ENCODE data around the gene KLK10.

KLK10 gene

DNA sequence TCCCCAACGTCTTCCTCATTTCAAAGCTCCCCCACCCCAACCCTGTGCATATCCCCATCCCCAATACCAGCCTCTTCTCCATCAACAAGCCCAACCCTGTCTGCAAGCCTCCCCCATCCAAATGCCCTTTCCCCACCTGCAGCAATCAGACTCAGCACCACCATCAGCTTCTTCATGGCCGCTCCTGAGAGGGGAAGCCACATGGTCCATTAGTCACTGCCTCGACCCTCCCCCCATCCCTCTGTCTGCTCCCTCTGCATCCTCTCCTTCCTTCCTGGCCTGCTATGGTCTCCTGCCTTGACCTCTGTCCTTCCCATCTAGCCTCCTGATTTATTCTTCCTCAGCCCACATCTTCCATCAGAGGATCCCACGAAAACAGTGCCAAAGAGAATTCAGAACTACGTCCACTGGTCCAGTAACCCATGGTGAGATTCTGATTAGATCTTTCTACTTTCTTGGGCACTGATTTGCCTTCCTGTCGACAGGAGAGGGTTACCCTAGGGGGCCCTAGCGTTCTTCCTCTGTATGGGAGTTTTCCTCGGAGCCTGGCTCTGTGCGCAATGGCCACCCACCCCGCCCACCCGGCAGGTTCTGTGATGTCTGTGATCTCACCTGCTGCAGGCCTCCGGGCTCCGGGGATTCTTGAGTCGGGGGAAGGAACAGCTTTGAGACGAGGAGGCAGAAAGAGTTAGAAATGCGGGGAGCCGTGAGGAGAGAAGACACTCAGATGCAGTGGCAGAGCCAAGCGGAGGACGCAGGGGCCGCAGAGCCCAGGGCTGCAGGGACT, 51.4 kb downstream of the KLK10 start:
- no peak for DNase-seq (ENCODE audit: low read depth)

DNA sequence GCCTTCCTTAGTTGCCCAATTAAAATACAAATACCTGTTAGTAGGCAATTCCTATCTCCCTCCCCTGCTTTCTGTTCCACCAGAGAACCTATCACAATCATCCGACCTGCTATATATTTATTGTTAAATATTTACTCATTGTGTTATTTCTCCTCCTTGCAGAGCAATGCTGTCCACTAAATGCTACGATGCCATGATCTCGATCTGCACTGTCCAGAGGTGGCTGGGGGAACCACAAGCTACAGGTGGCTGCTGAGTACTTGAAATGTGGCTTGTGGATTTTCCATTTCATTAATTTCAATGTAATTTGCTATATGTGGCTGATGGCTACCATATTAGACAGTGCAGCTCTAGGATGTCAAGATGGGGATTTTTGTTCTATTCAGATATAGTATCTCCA, 55.2 kb downstream of the KLK10 start:
- DNase-seq (ENCODE audit: low read depth), result no peak

DNA sequence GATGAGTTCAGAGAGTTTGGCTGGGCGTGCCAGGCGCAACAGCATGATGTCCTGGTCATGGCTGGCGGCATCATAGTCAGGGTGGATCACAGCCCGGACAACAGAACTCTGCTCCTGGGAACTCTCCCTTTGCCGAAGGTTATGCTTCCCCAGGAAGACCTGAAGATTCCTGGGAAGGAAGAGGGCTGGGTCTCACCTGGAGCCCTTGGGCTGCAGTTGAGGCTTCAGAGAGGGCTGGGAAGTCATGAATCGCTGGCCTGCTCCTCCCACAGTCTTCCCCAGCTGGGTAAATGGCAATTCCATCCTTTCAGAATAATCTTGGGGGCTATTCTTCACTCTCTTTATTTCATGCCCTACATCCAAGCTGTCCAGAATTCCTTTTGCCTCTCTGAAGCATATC, 56.1 kb downstream of the KLK10 start:
- DNase-seq (ENCODE audit: low read depth), result no peak

All from activated T-cell treated with anti-CD3 and anti-CD28 coated beads for 1 hour (primary cell).